HepG2 (cell line): ENCODE measurements around the gene PLCB1. TPM values are rescaled to one million over a fixed set of nuclear protein-coding genes. Genes with fewer than 3 reads are reported as not detected.

Experiments used
- AHR ChIP-seq: IDR thresholded peaks from 2 replicates; pipeline ENCODE4 v1.6.1; 2018; ENCODE audit warnings: missing genetic modification reagents, missing compliant biosample characterization
- ASH2L ChIP-seq: fragments of 300-600, 200-600 bp; sonication (generic); IDR thresholded peaks from 2 replicates; pipeline ENCODE4 v1.7.0; 2017; ENCODE audit warnings: low read depth, mild to moderate bottlenecking, moderate library complexity, mixed read lengths, low read length; ENCODE audit not compliant: insufficient read length
- BRD4 ChIP-seq: sonication (generic); formaldehyde crosslinking; IDR thresholded peaks from 2 replicates; pipeline ENCODE4 v1.4.0; 2020; ENCODE audit warnings: missing genetic modification reagents
- KAT8 ChIP-seq: IDR thresholded peaks from 2 replicates; pipeline ENCODE4 v1.6.1; 2016; ENCODE audit warnings: missing genetic modification reagents, missing compliant biosample characterization
- KDM5A ChIP-seq: fragments of 200-600 bp; sonication (generic); IDR thresholded peaks from 2 replicates; pipeline ENCODE4 v1.7.0; 2018; ENCODE audit warnings: antibody characterized with exemption, mild to moderate bottlenecking, low read length, borderline replicate concordance
- PHB2 ChIP-seq: fragments of 450-650 bp; IDR thresholded peaks from 2 replicates; pipeline ENCODE4 v1.6.1; 2018; ENCODE audit not compliant: partially characterized antibody
- SMC3 ChIP-seq: IDR thresholded peaks from 2 replicates; pipeline ENCODE4 v1.6.1; 2011; ENCODE audit warnings: low read length, improper control_type of control experiment
- SRF ChIP-seq: IDR thresholded peaks from 2 replicates; pipeline ENCODE4 v1.6.1; 2011; ENCODE audit warnings: mild to moderate bottlenecking, low read depth, low read length, moderate library complexity
- STAG1 ChIP-seq: sonication (generic); formaldehyde crosslinking; IDR thresholded peaks from 2 replicates; pipeline ENCODE4 v1.4.0; 2020; ENCODE audit warnings: missing genetic modification reagents
- STAT5B ChIP-seq: sonication (generic); formaldehyde crosslinking; IDR thresholded peaks from 2 replicates; pipeline ENCODE4 v1.4.0; 2020; ENCODE audit warnings: missing genetic modification reagents
- ZNF317 ChIP-seq: sonication (generic); formaldehyde crosslinking; IDR thresholded peaks from 2 replicates; pipeline ENCODE4 v1.5.0; 2020; ENCODE audit warnings: mild to moderate bottlenecking, missing genetic modification reagents
- ZNF431 ChIP-seq: sonication (generic); formaldehyde crosslinking; IDR thresholded peaks from 2 replicates; pipeline ENCODE4 v1.9.0; 2022; ENCODE audit warnings: missing genetic modification reagents, low read depth, mild to moderate bottlenecking, borderline replicate concordance
- ZNF674 ChIP-seq: sonication (generic); formaldehyde crosslinking; IDR thresholded peaks from 2 replicates; pipeline ENCODE4 v1.5.0; 2020; ENCODE audit warnings: low read depth, mild to moderate bottlenecking, missing genetic modification reagents
- ZNF768 ChIP-seq: sonication (generic); formaldehyde crosslinking; IDR thresholded peaks from 2 replicates; pipeline ENCODE4 v1.4.0; 2020; ENCODE audit warnings: missing genetic modification reagents
- ZNF772 ChIP-seq: sonication (generic); formaldehyde crosslinking; IDR thresholded peaks from 2 replicates; pipeline ENCODE4 v1.5.0; 2020; ENCODE audit warnings: mild to moderate bottlenecking, missing genetic modification reagents
- polyA plus RNA-seq, 8 experiments: library from polyadenylated mRNA; depleted of rRNA in 3 of 8; stranded (reverse) in 7 of 8; unstranded in 1 of 8; fragments of >200 nt; fragmentation: Illumina TruSeq in 4 of 8; extraction: Trizol in 4 of 8; gene quantifications; 2 replicates each; pipeline versions ENCODE4 v1.2.1 to v1.2.3, GENCODE V29; 2011 to 2016; ENCODE audit warnings: low read depth in 4 of 8, missing spikeins in 1 of 8, mixed read lengths in 1 of 8; ENCODE audit not compliant: insufficient read depth in 1 of 8
- total RNA-seq, 5 experiments: library from RNA; depleted of rRNA; stranded (reverse); fragments of >200 nt; fragmentation: Illumina TruSeq; extraction: Trizol; gene quantifications; 2 replicates each; pipeline ENCODE4 v1.2.3, GENCODE V29; 2016; ENCODE audit warnings: low read depth in 1 of 5
- TF ChIP-seq, protein P1 (sequence below): sonication (generic); formaldehyde crosslinking; IDR thresholded peaks from 2 replicates; pipeline ENCODE4 v1.5.0; 2020; ENCODE audit warnings: mild to moderate bottlenecking, missing genetic modification reagents, moderate library complexity
- TF ChIP-seq, protein P2 (sequence below): sonication (generic); formaldehyde crosslinking; IDR thresholded peaks from 2 replicates; pipeline ENCODE4 v1.4.0; 2020; ENCODE audit warnings: missing genetic modification reagents, borderline replicate concordance
- TF ChIP-seq, protein P3 (sequence below): sonication (generic); formaldehyde crosslinking; conservative IDR thresholded peaks from 2 replicates; pipeline ENCODE4 v1.4.0; 2020; ENCODE audit warnings: missing genetic modification reagents
- TF ChIP-seq, protein P4 (sequence below): sonication (generic); formaldehyde crosslinking; IDR thresholded peaks from 2 replicates; pipeline ENCODE4 v1.8.0; 2022; ENCODE audit warnings: mild to moderate bottlenecking, missing genetic modification reagents, moderate library complexity
- TF ChIP-seq, protein P5 (sequence below): sonication (generic); formaldehyde crosslinking; IDR thresholded peaks from 2 replicates; pipeline ENCODE4 v1.5.0; 2020; ENCODE audit warnings: missing genetic modification reagents, mild to moderate bottlenecking, borderline replicate concordance
- TF ChIP-seq, protein P6 (sequence below), 2 experiments: sonication (generic) in 1 of 2; formaldehyde crosslinking in 1 of 2; IDR thresholded peaks; 2 replicates each; pipeline versions ENCODE4 v1.4.0 to v1.6.1; 2018 to 2020; ENCODE audit warnings: missing genetic modification reagents in 2 of 2, borderline replicate concordance in 1 of 2, low read depth in 1 of 2, mild to moderate bottlenecking in 1 of 2, missing biosample characterization in 1 of 2

The PLCB1 gene
- total and polyA plus RNA-seq, 2 of the 13 experiments (the other 11 are each of a cell fraction or from before 2014, with no cell fraction given), result 42.4 to 55.9 TPM

DNA sequence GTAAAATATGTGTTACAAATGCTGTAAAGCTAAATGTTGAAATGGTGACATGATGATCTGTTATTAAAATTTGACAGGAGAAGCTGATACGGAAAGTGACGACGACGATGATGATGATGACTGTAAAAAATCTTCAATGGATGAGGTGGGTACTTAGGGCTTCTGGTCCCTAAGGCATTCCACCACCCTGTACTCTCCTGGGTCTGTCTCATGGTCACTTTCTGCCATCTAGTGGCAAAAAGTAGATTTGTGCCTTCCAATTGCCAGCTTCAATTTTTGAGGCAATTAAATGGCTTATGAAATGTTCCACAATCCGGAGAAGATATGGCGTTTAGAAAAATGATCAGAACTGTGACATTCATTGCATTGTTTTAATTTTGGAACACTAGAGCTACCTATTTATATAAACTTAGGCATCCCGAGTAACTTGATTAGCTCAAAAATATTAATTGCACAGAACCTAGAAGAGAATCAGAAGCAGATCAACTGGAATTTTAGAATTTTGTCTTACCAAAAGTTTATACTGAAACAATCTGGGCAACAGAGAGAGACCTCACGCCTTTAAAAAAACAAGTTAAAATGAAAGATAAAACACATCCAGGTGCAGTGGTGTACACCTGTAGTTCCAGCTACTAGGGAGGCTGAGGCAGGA is 590.3 kb downstream of the PLCB1 start (continued):
- TF ChIP-seq ZNF674 (no peak), ZNF772 (CRISPR knock-in tag) (no peak), AHR (CRISPR knock-in tag) (no peak), ASH2L (peak; percentile 18), KAT8 (CRISPR knock-in tag) (0 out of 2 replicates have a peak, but pooled peaks have one; percentile 30), KDM5A (0 out of 2 replicates have a peak, but pooled peaks have one; percentile 35), ZNF768 (CRISPR knock-in tag) (no peak), BRD4 (no peak), ZNF431 (no peak), SRF (no peak), STAG1 (CRISPR knock-in tag) (peak; percentile 99), STAT5B (no peak), ZNF317 (no peak), PHB2 (no peak), SMC3 (peak; percentile 93)
- TF ChIP-seq, protein P1, sequence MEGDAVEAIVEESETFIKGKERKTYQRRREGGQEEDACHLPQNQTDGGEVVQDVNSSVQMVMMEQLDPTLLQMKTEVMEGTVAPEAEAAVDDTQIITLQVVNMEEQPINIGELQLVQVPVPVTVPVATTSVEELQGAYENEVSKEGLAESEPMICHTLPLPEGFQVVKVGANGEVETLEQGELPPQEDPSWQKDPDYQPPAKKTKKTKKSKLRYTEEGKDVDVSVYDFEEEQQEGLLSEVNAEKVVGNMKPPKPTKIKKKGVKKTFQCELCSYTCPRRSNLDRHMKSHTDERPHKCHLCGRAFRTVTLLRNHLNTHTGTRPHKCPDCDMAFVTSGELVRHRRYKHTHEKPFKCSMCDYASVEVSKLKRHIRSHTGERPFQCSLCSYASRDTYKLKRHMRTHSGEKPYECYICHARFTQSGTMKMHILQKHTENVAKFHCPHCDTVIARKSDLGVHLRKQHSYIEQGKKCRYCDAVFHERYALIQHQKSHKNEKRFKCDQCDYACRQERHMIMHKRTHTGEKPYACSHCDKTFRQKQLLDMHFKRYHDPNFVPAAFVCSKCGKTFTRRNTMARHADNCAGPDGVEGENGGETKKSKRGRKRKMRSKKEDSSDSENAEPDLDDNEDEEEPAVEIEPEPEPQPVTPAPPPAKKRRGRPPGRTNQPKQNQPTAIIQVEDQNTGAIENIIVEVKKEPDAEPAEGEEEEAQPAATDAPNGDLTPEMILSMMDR (CRISPR knock-in tag), result peak; percentile 94
- TF ChIP-seq, protein P2, sequence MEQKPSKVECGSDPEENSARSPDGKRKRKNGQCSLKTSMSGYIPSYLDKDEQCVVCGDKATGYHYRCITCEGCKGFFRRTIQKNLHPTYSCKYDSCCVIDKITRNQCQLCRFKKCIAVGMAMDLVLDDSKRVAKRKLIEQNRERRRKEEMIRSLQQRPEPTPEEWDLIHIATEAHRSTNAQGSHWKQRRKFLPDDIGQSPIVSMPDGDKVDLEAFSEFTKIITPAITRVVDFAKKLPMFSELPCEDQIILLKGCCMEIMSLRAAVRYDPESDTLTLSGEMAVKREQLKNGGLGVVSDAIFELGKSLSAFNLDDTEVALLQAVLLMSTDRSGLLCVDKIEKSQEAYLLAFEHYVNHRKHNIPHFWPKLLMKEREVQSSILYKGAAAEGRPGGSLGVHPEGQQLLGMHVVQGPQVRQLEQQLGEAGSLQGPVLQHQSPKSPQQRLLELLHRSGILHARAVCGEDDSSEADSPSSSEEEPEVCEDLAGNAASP (CRISPR knock-in tag), result peak; percentile 30; the same call in 1 of the 2 replicates
- TF ChIP-seq, protein P3, sequence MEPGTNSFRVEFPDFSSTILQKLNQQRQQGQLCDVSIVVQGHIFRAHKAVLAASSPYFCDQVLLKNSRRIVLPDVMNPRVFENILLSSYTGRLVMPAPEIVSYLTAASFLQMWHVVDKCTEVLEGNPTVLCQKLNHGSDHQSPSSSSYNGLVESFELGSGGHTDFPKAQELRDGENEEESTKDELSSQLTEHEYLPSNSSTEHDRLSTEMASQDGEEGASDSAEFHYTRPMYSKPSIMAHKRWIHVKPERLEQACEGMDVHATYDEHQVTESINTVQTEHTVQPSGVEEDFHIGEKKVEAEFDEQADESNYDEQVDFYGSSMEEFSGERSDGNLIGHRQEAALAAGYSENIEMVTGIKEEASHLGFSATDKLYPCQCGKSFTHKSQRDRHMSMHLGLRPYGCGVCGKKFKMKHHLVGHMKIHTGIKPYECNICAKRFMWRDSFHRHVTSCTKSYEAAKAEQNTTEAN (CRISPR knock-in tag), result no peak
- TF ChIP-seq, protein P4, sequence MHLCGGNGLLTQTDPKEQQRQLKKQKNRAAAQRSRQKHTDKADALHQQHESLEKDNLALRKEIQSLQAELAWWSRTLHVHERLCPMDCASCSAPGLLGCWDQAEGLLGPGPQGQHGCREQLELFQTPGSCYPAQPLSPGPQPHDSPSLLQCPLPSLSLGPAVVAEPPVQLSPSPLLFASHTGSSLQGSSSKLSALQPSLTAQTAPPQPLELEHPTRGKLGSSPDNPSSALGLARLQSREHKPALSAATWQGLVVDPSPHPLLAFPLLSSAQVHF (CRISPR knock-in tag), result no peak
- TF ChIP-seq, protein P5, sequence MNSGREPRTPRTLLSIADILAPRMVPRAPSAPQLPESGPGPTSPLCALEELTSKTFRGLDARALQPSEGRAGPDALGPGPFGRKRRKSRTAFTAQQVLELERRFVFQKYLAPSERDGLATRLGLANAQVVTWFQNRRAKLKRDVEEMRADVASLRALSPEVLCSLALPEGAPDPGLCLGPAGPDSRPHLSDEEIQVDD (CRISPR knock-in tag), result no peak
- TF ChIP-seq, protein P6, sequence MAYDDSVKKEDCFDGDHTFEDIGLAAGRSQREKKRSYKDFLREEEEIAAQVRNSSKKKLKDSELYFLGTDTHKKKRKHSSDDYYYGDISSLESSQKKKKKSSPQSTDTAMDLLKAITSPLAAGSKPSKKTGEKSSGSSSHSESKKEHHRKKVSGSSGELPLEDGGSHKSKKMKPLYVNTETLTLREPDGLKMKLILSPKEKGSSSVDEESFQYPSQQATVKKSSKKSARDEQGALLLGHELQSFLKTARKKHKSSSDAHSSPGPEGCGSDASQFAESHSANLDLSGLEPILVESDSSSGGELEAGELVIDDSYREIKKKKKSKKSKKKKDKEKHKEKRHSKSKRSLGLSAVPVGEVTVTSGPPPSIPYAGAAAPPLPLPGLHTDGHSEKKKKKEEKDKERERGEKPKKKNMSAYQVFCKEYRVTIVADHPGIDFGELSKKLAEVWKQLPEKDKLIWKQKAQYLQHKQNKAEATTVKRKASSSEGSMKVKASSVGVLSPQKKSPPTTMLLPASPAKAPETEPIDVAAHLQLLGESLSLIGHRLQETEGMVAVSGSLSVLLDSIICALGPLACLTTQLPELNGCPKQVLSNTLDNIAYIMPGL (CRISPR knock-in tag; IDR thresholded peaks at IDR 0.05; ENCODE audit: borderline replicate concordance in 1 of 2, low read depth in 1 of 2), result peak in 1 of 2 experiments; percentile 58; a peak in 2 of 4 replicates
